Skin of body (tissue), 3 donors: ENCODE measurements around the gene BAG5. TPM values are rescaled to one million over a fixed set of nuclear protein-coding genes. Genes with fewer than 3 reads are reported as not detected.

Experiments used
- DNase-seq: peaks from one replicate; lab custom pipeline; 2025; lab: John Stamatoyannopoulos, UW
- small RNA-seq: library from RNA; depleted of rRNA; stranded (forward); fragments of <200 nt; gene quantifications from one replicate; pipeline ENCODE3, GENCODE V24; 2014; ENCODE audit warnings: low replicate concordance
- total RNA-seq: library from RNA; depleted of rRNA; stranded (reverse); fragments of >200 nt; gene quantifications from one replicate; pipeline ENCODE4 v1.2.3, GENCODE V29; 2014

The BAG5 gene
- total RNA-seq, 1 donor from 2014 or later = 26.2 TPM

DNA sequence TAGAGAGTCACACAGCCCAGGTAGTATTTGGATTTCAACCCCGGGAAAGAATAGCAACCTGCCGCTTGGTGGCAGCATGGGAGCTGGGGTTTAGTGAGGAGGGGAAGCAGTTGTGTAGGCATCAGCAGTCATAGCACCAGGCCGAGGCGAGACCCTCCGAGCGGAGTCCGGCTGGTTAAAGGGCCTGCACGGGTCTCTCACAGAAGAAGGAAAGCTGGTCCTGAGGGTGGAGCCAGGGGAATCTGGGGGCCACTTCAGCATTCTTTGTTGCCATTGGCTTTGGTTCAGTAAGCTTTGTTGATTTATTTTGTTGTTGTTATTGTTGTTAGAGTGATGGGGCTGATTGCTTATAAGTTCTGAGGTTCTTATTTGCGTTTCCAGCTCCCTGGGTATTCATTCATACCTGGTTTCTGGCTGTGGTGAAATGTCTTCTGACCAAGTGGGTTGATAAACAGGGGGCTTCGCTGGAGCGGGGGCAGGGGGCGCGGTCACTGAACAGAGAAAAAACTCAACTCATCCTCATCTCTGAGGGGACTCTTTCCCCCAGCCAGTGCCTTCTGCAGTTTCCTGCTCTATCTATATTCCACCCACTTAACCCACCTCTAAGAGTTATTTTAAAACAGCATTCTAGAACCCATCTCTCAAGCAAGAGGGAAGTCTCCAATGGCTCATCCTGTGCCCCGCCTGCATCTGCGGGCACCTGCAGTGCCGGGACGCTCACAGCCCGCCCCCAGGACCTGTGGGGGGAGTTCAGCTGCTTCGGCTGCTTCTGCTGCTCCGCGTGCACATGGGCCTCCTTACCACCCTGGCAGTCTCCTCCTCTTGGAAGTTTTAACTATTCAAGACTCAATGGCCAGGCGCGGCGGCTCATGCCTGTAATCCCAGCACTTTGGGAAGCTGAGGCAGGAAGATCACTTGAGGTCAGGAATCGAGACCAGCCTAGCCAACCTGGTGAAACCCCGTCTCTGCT lies 51.4 kb downstream of the BAG5 start:
- DNase-seq = no peak

DNA sequence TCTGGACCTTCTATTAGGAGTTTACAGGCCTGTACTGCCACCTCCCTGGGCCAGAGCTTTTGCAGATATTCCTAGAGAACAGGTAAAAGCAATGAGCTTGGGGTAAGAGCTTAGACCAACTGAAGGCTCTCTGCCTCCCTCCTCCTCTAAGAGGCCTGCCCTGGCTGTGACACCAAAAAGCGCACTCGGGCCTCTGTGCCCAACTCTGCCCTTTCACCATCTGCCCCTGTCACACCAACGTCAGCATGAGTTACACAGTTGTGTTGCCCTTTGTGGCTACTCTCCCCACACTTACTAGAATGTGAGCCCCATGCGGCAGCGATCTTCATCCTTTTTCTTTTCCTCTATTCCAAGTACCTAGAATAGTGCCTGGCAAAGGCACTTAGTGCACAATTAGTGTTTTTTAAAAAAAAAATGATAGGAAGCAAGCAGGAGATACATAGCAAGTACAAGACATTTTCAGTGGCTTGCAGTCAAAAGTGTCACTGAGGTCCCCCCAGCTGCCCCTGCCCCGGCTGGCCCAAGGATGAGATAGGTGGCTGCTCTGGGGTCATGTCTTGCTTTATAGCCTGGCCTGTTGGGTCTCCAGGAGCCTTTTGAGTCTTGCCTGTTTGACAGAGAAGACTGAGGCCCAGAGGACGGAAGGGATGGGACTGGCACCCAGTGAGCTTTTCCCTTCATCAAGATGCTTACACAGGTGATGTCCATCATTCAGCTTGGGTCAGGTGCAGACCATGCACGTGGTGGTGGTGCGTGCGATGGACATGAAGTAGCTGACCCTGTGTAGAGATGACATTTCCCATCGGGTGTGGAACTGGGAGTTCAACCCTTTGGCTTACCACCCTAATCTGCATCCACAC lies 52.4 kb downstream of the BAG5 start:
- no peak for DNase-seq

DNA sequence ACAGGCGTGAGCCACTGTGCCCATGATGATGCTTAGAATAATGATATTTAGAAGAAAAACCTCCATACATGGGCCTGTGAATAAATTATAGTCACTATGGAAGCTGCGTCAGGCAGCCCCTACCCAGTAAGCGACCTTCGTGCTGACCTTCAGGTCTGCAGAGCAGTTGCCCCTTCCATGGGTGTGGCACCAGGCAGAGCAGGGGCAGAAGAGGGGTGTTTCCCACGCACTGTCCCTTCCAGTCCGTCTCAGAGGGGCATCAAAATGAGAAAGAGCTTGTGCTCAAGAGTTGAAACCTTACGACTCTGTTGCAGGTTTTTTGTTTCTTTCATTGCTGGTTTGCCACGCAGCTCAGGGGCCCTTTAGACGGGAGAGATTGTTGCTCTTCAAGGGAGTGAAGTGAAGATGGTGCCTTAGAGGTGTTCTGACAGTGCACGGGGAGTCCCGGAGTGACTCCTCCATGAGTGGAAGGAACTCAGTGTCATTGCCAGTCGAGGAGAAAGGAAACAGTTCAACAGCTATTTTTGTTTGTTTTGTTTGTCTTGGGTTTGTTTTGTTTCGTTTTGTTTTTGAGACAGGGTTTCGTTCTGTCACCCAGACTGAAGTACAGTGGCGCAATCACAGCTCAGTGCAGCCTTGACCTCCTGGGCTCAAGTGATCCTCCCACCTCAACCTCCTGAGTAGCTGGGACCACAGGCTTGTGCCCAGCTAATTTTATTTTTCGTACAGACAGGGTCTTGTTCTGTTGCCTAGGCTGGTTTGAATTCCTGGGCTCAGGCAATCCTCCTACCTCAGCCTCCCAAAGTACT lies 53.7 kb downstream of the BAG5 start:
- no peak for DNase-seq

DNA sequence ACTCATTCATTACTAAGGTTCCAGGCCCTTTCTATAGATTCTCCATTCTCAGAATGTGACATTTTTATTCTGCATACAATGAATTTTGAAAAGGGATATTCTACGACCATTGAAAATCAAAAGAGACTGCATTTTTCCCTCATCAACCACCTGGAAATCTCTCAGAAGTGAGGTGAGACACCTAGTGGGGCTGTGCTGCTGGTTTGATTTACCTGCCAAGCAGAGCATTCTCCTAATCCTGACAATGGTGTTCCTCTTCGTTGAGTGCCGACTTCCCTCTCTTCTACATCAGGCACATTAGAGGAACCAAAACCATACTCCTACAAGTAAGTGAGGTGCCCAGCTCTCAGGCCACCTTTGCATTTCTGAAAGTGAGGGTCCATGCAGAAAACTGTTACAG lies 54.7 kb downstream of the BAG5 start:
- DNase-seq = no peak

Small RNA genes within 50 kb of the gene (small RNA-seq; reads per million reads assigned to genes)
- gene RNU4-68P = 0.09 reads per million
- gene RNU7-160P = not detected

Other genes starting within 250 kb of the BAG5 start
- gene EIF5, start 228.4 kb downstream of the BAG5 start, total RNA-seq = 110 TPM
- gene MARK3, start 177.2 kb downstream of the BAG5 start, total RNA-seq = 89.6 TPM
- gene CKB, start 39.8 kb downstream of the BAG5 start, total RNA-seq = 75.4 TPM
- 5.8 TPM for gene TRMT61A, start 33.5 kb downstream of the BAG5 start, total RNA-seq
- 21.8 TPM for gene COA8, start 303 bp upstream of the BAG5 start, total RNA-seq
- gene KLC1, start 66.6 kb upstream of the BAG5 start, total RNA-seq = 122 TPM
- gene XRCC3, start 152.8 kb upstream of the BAG5 start, total RNA-seq = 6.7 TPM
- 47.4 TPM for gene ZFYVE21, start 153.2 kb upstream of the BAG5 start, total RNA-seq